ENCODE results near the gene PARP12. TPM values are rescaled to one million over a fixed set of nuclear protein-coding genes. Genes with fewer than 3 reads are reported as not detected.
A peak's percentile ranks its signal among the peaks of the same experiment; 100 is the strongest.

PARP12 gene
- total and polyA plus RNA-seq, 2 of the 13 experiments (the other 11 are each of a cell fraction or from before 2014, with no cell fraction given) = 15.5 to 35.2 TPM

- TF ChIP-seq ZBTB10 (CRISPR knock-in tag; IDR thresholded peaks at IDR 0.05; ENCODE audit: borderline replicate concordance) (no peak), ZNF296 (CRISPR knock-in tag; conservative IDR thresholded peaks at IDR 0.05) (no peak), NFAT5 (CRISPR knock-in tag; IDR thresholded peaks at IDR 0.05) (peak; percentile 66; the same call in 1 of the 2 replicates), GABPB1 (CRISPR knock-in tag; IDR thresholded peaks at IDR 0.05) (peak; percentile 86), ZNF282 (IDR thresholded peaks at IDR 0.05; ENCODE audit: partially characterized antibody) (no peak), ZFP36 (IDR thresholded peaks at IDR 0.05; ENCODE audit: borderline replicate concordance, low read depth, low read length, partially characterized antibody) (no peak), ZNF574 (CRISPR knock-in tag; IDR thresholded peaks at IDR 0.05) (peak; percentile 73), SMAD3 (CRISPR knock-in tag; IDR thresholded peaks at IDR 0.05) (no peak), EHMT2 (IDR thresholded peaks at IDR 0.05; ENCODE audit: borderline replicate concordance, low read depth, low read length) (no peak), KAT7 (CRISPR knock-in tag; IDR thresholded peaks at IDR 0.05; ENCODE audit: borderline replicate concordance) (no peak), PREB (CRISPR knock-in tag; IDR thresholded peaks at IDR 0.05) (no peak), ZMYM2 (CRISPR knock-in tag; IDR thresholded peaks at IDR 0.05) (0 out of 2 replicates have a peak, but pooled peaks have one; percentile 50), ZSCAN25 (CRISPR knock-in tag; IDR thresholded peaks at IDR 0.05) (no peak)
These were observed at the start of gene PARP12 (continued) for GRCh38 chr7:140062528-140063299.
